Ishikawa (cell line): ENCODE measurements around the gene TBC1D1.

ENCODE experiments used
- CEBPB ChIP-seq: IDR thresholded peaks from 2 replicates; pipeline ENCODE4 v1.6.1; 2012
- CREB1 ChIP-seq: IDR thresholded peaks from 2 replicates; pipeline ENCODE4 v1.6.1; 2012; ENCODE audit warnings: low read depth
- EGR1 ChIP-seq: IDR thresholded peaks from 2 replicates; pipeline ENCODE4 v1.6.1; 2012
- EP300 ChIP-seq: IDR thresholded peaks from 2 replicates; pipeline ENCODE4 v1.6.1; 2012; ENCODE audit warnings: borderline replicate concordance
- FOXM1 ChIP-seq: IDR thresholded peaks from 2 replicates; pipeline ENCODE4 v1.6.1; 2012; ENCODE audit warnings: low read depth, borderline replicate concordance
- NFIC ChIP-seq: IDR thresholded peaks from 2 replicates; pipeline ENCODE4 v1.6.1; 2012
- TAF1 ChIP-seq: IDR thresholded peaks from 2 replicates; pipeline ENCODE4 v1.6.1; 2012; ENCODE audit warnings: low read depth, mild to moderate bottlenecking
- TCF12 ChIP-seq: IDR thresholded peaks from 2 replicates; pipeline ENCODE4 v1.6.1; 2012; ENCODE audit warnings: low read depth
- TEAD4 ChIP-seq: IDR thresholded peaks from 2 replicates; pipeline ENCODE4 v1.6.1; 2012
- YY1 ChIP-seq: IDR thresholded peaks from 2 replicates; pipeline ENCODE4 v1.6.1; 2012; ENCODE audit warnings: low read depth
- ZBTB7A ChIP-seq: IDR thresholded peaks from 2 replicates; pipeline ENCODE4 v1.6.1; 2012; ENCODE audit warnings: low read depth
- TF ChIP-seq, protein P1 (sequence below): IDR thresholded peaks from 2 replicates; pipeline ENCODE4 v1.6.1; 2012; ENCODE audit warnings: low read depth, mild to moderate bottlenecking
- TF ChIP-seq, protein P2 (sequence below): IDR thresholded peaks from 2 replicates; pipeline ENCODE4 v1.6.1; 2012
- TF ChIP-seq, protein P3 (sequence below): IDR thresholded peaks from 2 replicates; pipeline ENCODE4 v1.6.1; 2012

Gene TBC1D1

GRCh38 chr4:37873386-37873785 lies 17.5 kb upstream of the TBC1D1 start:
- TF ChIP-seq NFIC: no peak
- TF ChIP-seq TAF1: no peak
- TF ChIP-seq, protein P1, sequence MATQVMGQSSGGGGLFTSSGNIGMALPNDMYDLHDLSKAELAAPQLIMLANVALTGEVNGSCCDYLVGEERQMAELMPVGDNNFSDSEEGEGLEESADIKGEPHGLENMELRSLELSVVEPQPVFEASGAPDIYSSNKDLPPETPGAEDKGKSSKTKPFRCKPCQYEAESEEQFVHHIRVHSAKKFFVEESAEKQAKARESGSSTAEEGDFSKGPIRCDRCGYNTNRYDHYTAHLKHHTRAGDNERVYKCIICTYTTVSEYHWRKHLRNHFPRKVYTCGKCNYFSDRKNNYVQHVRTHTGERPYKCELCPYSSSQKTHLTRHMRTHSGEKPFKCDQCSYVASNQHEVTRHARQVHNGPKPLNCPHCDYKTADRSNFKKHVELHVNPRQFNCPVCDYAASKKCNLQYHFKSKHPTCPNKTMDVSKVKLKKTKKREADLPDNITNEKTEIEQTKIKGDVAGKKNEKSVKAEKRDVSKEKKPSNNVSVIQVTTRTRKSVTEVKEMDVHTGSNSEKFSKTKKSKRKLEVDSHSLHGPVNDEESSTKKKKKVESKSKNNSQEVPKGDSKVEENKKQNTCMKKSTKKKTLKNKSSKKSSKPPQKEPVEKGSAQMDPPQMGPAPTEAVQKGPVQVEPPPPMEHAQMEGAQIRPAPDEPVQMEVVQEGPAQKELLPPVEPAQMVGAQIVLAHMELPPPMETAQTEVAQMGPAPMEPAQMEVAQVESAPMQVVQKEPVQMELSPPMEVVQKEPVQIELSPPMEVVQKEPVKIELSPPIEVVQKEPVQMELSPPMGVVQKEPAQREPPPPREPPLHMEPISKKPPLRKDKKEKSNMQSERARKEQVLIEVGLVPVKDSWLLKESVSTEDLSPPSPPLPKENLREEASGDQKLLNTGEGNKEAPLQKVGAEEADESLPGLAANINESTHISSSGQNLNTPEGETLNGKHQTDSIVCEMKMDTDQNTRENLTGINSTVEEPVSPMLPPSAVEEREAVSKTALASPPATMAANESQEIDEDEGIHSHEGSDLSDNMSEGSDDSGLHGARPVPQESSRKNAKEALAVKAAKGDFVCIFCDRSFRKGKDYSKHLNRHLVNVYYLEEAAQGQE: no peak
- TF ChIP-seq, protein P2, sequence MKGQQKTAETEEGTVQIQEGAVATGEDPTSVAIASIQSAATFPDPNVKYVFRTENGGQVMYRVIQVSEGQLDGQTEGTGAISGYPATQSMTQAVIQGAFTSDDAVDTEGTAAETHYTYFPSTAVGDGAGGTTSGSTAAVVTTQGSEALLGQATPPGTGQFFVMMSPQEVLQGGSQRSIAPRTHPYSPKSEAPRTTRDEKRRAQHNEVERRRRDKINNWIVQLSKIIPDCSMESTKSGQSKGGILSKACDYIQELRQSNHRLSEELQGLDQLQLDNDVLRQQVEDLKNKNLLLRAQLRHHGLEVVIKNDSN: no peak

- TF ChIP-seq, protein P1: no peak
- TF ChIP-seq TAF1 (no peak), ZBTB7A (no peak)
These were observed 14.7 kb upstream of the TBC1D1 start for GRCh38 chr4:37876156-37876555.

GRCh38 chr4:37879365-37879764 lies 11.5 kb upstream of the TBC1D1 start:
- TF ChIP-seq NFIC: no peak
- TF ChIP-seq TAF1: no peak
- no peak for TF ChIP-seq YY1
- TF ChIP-seq, protein P1: no peak
- no peak for TF ChIP-seq FOXM1
- no peak for TF ChIP-seq EGR1
- TF ChIP-seq, protein P3, sequence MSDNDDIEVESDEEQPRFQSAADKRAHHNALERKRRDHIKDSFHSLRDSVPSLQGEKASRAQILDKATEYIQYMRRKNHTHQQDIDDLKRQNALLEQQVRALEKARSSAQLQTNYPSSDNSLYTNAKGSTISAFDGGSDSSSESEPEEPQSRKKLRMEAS: no peak
- no peak for TF ChIP-seq CREB1

DNA sequence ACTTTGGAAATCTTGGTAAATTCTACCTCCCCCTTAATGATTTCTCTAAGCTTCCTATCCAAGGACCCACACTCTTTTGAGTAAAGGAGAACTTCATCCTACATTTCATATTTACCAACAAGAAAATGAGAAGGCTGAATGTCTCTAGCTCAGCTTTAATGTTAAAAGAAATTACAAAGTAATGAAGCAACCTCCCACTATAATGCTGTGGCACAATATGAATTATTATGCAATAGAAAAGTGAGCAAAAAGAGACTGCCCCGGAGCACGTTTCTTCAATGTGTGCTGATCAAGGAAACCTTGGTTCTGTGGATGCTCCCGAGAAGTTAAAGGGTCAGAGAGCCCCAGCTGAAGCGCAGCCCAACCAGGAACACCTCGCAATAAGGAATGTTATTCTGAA lies 9.1 kb upstream of the TBC1D1 start:
- TF ChIP-seq ZBTB7A: no peak
- no peak for TF ChIP-seq YY1
- TF ChIP-seq, protein P1: no peak
- TF ChIP-seq EP300: no peak
- no peak for TF ChIP-seq TEAD4
- no peak for TF ChIP-seq FOXM1
- no peak for TF ChIP-seq CREB1
- no peak for TF ChIP-seq EGR1
- TF ChIP-seq TCF12: no peak
- no peak for TF ChIP-seq TAF1

GRCh38 chr4:37882665-37883296 lies 8.1 kb upstream of the TBC1D1 start:
- TF ChIP-seq CEBPB (no peak), NFIC (no peak), ZBTB7A (no peak), TEAD4 (no peak), YY1 (no peak), TCF12 (no peak), EGR1 (no peak)
- TF ChIP-seq, protein P1: no peak
- TF ChIP-seq, protein P3: no peak
